Neuronal stem cell (in vitro differentiated cells): ENCODE results near the gene TEX44. TPM values are rescaled to one million over a fixed set of nuclear protein-coding genes. Genes with fewer than 3 reads are reported as not detected.

ENCODE experiments used
- DNase-seq: peaks from one replicate; pipeline ENCODE4 v3.0.0-alpha.2; 2013; ENCODE audit warnings: low spot score
- H2AFZ ChIP-seq: one replicate; pipeline ENCODE4 v1.6.1; 2013; ENCODE audit warnings: mild to moderate bottlenecking, low read length, inconsistent platforms
- H2AK5ac ChIP-seq: 2 replicates; pipeline ENCODE4 v1.6.1; 2013; ENCODE audit warnings: low read depth, mild to moderate bottlenecking, inconsistent platforms, low read length, moderate library complexity, mixed read lengths
- H2BK120ac ChIP-seq: 2 replicates; pipeline ENCODE4 v1.6.1; 2013; ENCODE audit warnings: low read depth, mild to moderate bottlenecking, inconsistent platforms, low read length, moderate library complexity, mixed read lengths
- H2BK12ac ChIP-seq: one replicate; pipeline ENCODE4 v1.6.1; 2013; ENCODE audit warnings: low read length, inconsistent platforms
- H2BK15ac ChIP-seq: 2 replicates; pipeline ENCODE4 v1.6.1; 2013; ENCODE audit warnings: mild to moderate bottlenecking, low read length, inconsistent platforms, mixed read lengths
- H2BK5ac ChIP-seq: one replicate; pipeline ENCODE4 v1.6.1; 2013; ENCODE audit warnings: inconsistent platforms, mild to moderate bottlenecking, low read length, moderate library complexity
- H3K14ac ChIP-seq: one replicate; pipeline ENCODE4 v1.6.1; 2013; ENCODE audit warnings: low read length, inconsistent platforms
- H3K18ac ChIP-seq: 2 replicates; pipeline ENCODE4 v1.6.1; 2013; ENCODE audit warnings: low read length, inconsistent platforms
- H3K23ac ChIP-seq: 2 replicates; pipeline ENCODE4 v1.6.1; 2013; ENCODE audit warnings: low read depth, mild to moderate bottlenecking, mixed read lengths, low read length, inconsistent platforms; ENCODE audit not compliant: poor library complexity
- H3K27ac ChIP-seq: replicated peaks from 3 replicates; pipeline ENCODE4 v1.5.1; 2013; ENCODE audit warnings: low read length, inconsistent platforms
- H3K27me3 ChIP-seq, 3 experiments: 2 replicates each; pipeline ENCODE4 v1.6.1; 2013; ENCODE audit warnings: low read length in 3 of 3, mild to moderate bottlenecking in 2 of 3, inconsistent platforms in 1 of 3, low read depth in 1 of 3, mixed read lengths in 1 of 3, moderate library complexity in 1 of 3; ENCODE audit not compliant: control insufficient read depth in 3 of 3, insufficient read depth in 3 of 3
- H3K36me3 ChIP-seq, 2 donors: replicated peaks in 1 of 2; 2 replicates each; pipeline ENCODE4 v1.6.1; 2013; ENCODE audit warnings: low read length in 2 of 2; ENCODE audit not compliant: control insufficient read depth in 2 of 2, insufficient read depth in 2 of 2
- H3K4ac ChIP-seq: 2 replicates; pipeline ENCODE4 v1.6.1; 2013; ENCODE audit warnings: inconsistent platforms, mild to moderate bottlenecking, low read length, moderate library complexity
- H3K4me1 ChIP-seq, 2 donors: 1 replicate in 1 of 2; 2 replicates in 1 of 2; pipeline ENCODE4 v1.6.1; 2013; ENCODE audit warnings: low read length in 2 of 2, low read depth in 1 of 2; ENCODE audit not compliant: control insufficient read depth in 2 of 2, insufficient read depth in 1 of 2
- H3K4me2 ChIP-seq: one replicate; pipeline ENCODE4 v1.6.1; 2013; ENCODE audit warnings: mild to moderate bottlenecking, low read length, inconsistent platforms; ENCODE audit not compliant: insufficient read depth, poor library complexity, severe bottlenecking
- H3K4me3 ChIP-seq, 2 donors: 2 replicates each; pipeline ENCODE4 v1.5.1; 2013; ENCODE audit warnings: low read length in 2 of 2, mild to moderate bottlenecking in 2 of 2, inconsistent platforms in 1 of 2, moderate library complexity in 1 of 2
- H3K79me1 ChIP-seq: one replicate; pipeline ENCODE4 v1.6.1; 2013; ENCODE audit warnings: low read depth, mild to moderate bottlenecking, inconsistent platforms, low read length, moderate library complexity
- H3K9ac ChIP-seq: one replicate; pipeline ENCODE4 v1.6.1; 2013; ENCODE audit warnings: mild to moderate bottlenecking, low read depth, low read length, inconsistent platforms; ENCODE audit not compliant: poor library complexity
- H3K9me3 ChIP-seq, 2 donors: replicated peaks in 1 of 2; 2 replicates each; pipeline versions ENCODE3 to v1.6.1; 2013; ENCODE audit warnings: low read length in 2 of 2, mild to moderate bottlenecking in 2 of 2, inconsistent platforms in 1 of 2, low read depth in 1 of 2, mixed read lengths in 1 of 2, moderate library complexity in 1 of 2; ENCODE audit not compliant: control insufficient read depth in 2 of 2, insufficient read depth in 1 of 2
- H4K8ac ChIP-seq: one replicate; pipeline ENCODE4 v1.6.1; 2013; ENCODE audit warnings: low read depth, mild to moderate bottlenecking, inconsistent platforms, low read length, moderate library complexity
- H4K91ac ChIP-seq: one replicate; pipeline ENCODE4 v1.6.1; 2013; ENCODE audit warnings: low read length, low read depth, mild to moderate bottlenecking, inconsistent platforms; ENCODE audit not compliant: poor library complexity
- WGBS, 2 donors: extraction: QIAGEN DNeasy Blood & Tissue Kit; methylation state at CpG; one replicate each; pipeline ENCODE4 v1.1.7; 2013; ENCODE audit warnings: missing lambda C conversion rate in 2 of 2, mixed read lengths in 1 of 2; ENCODE audit not compliant: insufficient read length in 2 of 2, insufficient replicate concordance in 1 of 2; ENCODE audit errors: extremely low coverage in 2 of 2; 5-methylcytosine and 5-hydroxymethylcytosine counted together
- polyA plus RNA-seq, 2 experiments: library from polyadenylated mRNA; stranded (reverse); fragments of 200-250 nt; gene quantifications; one replicate each; pipeline ENCODE4 v1.2.3, GENCODE V29; 2013

Gene TEX44
- polyA plus RNA-seq (2013, experiment 1 of 2): not detected
- polyA plus RNA-seq (2013, experiment 2 of 2): not detected

DNA sequence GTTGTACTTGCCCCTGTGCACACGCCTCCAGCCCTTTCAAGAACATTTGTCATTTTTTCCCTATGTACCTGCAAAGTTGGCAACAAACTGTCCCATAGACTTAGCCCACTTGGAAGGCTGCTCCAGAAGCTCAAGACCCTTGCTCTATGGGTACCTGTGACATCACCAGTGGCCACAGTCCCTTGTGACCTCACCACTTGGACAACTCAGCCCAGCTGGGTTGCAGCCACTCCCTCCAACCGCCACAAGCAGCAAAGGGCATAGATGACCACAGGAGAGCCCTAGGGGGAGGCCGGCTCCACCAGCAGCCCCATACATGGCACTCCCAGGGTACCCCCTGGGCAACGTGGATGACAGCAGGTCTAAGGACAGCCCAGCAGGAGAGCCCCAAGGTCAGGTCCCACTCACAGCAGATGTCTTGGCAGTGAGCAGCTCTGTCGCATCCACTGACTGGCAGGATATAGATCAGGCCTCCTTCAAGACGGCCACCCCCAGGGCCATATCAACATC lies at the start of gene TEX44:
TSS of gene TEX44 (plus strand) at position 229 of the 510 bp plus-strand sequence. CDS start at position 317, 88 bp downstream.
- Histone ChIP-seq H3K9me3 (no peaks in the 10 kb centered on the region), H3K27ac (no peak within 1 kb of the TSS), H3K4ac (no peak within 1 kb of the TSS), H2BK120ac (peak within 1 kb of the TSS; percentile 65), H3K36me3 (no peaks in the 10 kb centered on the region), H3K14ac (no peak within 1 kb of the TSS), H2AK5ac (peak within 1 kb of the TSS; percentile 24), H3K4me3 (peak within 1 kb of the TSS in 1 of 2 donors; percentile 13), H4K91ac (no peak within 1 kb of the TSS), H3K23ac (peak within 1 kb of the TSS; percentile 13), H3K27me3 (peaks cover 0 to 9% (median 0%) of the 10 kb centered on the region in 3 experiments), H2BK12ac (peak within 1 kb of the TSS; percentile 24), H2AFZ (no peak within 1 kb of the TSS), H3K4me2 (no peak within 1 kb of the TSS), H3K18ac (peak within 1 kb of the TSS; percentile 49), H2BK5ac (peak within 1 kb of the TSS; percentile 47), H3K79me1 (no peaks in the 10 kb centered on the region), H3K4me1 (peaks cover 6 to 7% of the 10 kb centered on the region in 2 donors), H3K9ac (no peak within 1 kb of the TSS), H2BK15ac (peak within 1 kb of the TSS; percentile 83), H4K8ac (no peak within 1 kb of the TSS)
- WGBS, 2 donors: no CpG with 5 or more reads among the region's 6 CpGs
- DNase-seq: no peak

DNA sequence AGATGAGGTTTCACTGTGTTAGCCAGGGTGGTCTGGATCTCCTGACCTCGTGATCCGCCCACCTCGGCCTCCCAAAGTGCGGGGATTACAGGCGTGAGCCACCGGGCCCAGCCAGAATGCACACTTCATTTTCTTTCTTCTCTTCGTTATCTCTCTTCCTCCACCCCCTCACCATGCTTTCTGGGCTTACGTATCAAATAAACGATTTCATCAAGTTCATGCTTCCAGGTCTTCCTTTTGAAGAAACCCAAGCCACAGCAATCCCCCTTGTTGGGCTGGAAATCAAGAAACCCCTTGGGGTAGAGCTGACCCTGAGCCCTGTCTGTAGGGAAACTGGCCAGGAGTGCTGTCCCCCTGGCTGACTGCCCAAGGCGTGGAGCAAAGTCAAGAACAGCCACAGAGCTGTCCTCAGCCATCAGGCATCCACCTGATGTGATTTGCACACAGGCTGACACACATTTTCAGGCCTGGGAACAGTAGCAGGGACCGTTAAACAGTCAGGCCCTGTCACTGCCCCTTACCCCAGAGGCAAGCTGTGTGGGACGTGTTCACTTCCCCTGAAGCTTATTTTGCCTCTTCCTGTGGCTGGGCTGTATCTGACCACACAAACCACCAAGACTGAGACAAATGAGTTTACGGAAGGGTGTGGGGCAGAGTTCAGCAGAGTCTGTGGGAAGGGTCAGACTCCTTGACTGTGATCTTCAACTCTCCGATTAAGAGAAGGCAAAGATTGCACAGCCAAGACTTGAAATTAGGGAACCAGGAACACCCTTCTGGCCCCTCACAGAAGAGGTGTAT lies 47.4 kb upstream of the TEX44 start:
- no CpG with 5 or more reads among the region's 14 CpGs for WGBS, 2 donors

DNA sequence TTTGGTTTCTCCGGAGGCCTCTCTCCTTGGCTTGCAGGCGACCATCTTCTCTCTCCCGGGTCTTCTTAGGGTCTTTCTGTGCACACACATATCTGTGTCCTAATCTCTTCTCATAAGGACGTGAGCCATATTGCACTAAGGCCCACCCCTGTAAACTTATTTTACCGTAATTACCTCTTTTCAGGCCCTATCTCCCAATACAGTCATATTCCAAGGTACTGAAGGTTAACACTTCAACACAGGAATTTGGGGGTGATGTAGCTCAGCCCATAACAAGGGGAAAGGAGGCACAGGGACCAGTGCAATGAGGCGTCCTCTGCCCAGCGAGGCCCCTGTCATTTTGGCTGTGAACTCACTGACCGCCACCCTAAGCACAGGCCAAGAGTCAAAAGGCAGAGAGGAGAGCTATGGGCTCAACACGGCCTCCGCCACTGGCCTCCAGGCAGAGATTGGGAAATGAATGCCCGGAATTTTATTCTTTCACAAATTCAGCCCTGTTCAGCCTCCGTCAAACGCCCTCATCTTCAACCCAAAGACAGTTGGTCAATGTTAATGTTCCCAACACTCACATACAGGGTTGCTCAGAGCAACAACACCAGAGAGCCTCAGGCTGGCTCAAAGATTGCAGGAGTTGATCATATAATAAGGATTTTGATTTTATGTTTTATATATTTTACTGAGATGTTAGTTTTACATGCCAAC lies 46.5 kb upstream of the TEX44 start:
- Histone ChIP-seq H2BK120ac (no peak overlapping the region), H3K4me3 (no peak overlapping the region), H2BK15ac (no peak overlapping the region), H2BK12ac (no peak overlapping the region), H3K4me1 (no peaks in the 10 kb centered on the region), H2BK5ac (no peak overlapping the region), H3K14ac (no peak overlapping the region), H3K9ac (no peak overlapping the region), H2AK5ac (no peak overlapping the region), H3K27ac (no peak overlapping the region), H3K36me3 (no peaks in the 10 kb centered on the region), H2AFZ (peak overlapping the region; percentile 74), H3K18ac (no peak overlapping the region), H3K23ac (no peak overlapping the region), H3K9me3 (peaks cover 2 to 12% of the 10 kb centered on the region in 2 donors), H3K4ac (no peak overlapping the region), H3K4me2 (no peak overlapping the region), H3K27me3 (peaks cover 0 to 3% (median 0%) of the 10 kb centered on the region in 3 experiments), H3K79me1 (no peaks in the 10 kb centered on the region), H4K8ac (no peak overlapping the region), H4K91ac (no peak overlapping the region)
- WGBS, 2 donors: no CpG with 5 or more reads among the region's 13 CpGs
- DNase-seq: no peak

More for the DNA sequence above, 47.4 kb upstream of the TEX44 start:
- peaks cover 2 to 12% of the 10 kb centered on the region in 2 donors for H3K9me3 ChIP-seq
- H2BK15ac ChIP-seq: no peak overlapping the region
- H3K4me3 ChIP-seq: no peak overlapping the region
- H4K91ac ChIP-seq: no peak overlapping the region
- H2BK5ac ChIP-seq: no peak overlapping the region
- peaks cover 0 to 2% of the 10 kb centered on the region in 2 donors for H3K4me1 ChIP-seq
- no peak overlapping the region for H2BK120ac ChIP-seq
- no peak for DNase-seq
- no peak overlapping the region for H3K14ac ChIP-seq
- H2BK12ac ChIP-seq: no peak overlapping the region
- H3K36me3 ChIP-seq: no peaks in the 10 kb centered on the region
- no peak overlapping the region for H2AK5ac ChIP-seq
- H4K8ac ChIP-seq: no peak overlapping the region
- peak overlapping the region; percentile 74 for H2AFZ ChIP-seq
- H3K27ac ChIP-seq: no peak overlapping the region
- H3K23ac ChIP-seq: no peak overlapping the region
- H3K9ac ChIP-seq: no peak overlapping the region
- H3K4me2 ChIP-seq: no peak overlapping the region
- H3K4ac ChIP-seq: no peak overlapping the region
- H3K18ac ChIP-seq: no peak overlapping the region
- H3K79me1 ChIP-seq: no peaks in the 10 kb centered on the region
- peaks cover 0 to 3% (median 0%) of the 10 kb centered on the region in 3 experiments for H3K27me3 ChIP-seq
